HG03354 (cell line): ENCODE measurements around the gene TRIM44.

Experiments
- ATAC-seq: cut with Tn5 transposase; IDR thresholded peaks from one replicate; pipeline ENCODE4 v1.9.1; 2021; ENCODE audit warnings: mild to moderate bottlenecking; ENCODE audit not compliant: unreplicated experiment, poor library complexity, severe bottlenecking

Gene TRIM44

DNA sequence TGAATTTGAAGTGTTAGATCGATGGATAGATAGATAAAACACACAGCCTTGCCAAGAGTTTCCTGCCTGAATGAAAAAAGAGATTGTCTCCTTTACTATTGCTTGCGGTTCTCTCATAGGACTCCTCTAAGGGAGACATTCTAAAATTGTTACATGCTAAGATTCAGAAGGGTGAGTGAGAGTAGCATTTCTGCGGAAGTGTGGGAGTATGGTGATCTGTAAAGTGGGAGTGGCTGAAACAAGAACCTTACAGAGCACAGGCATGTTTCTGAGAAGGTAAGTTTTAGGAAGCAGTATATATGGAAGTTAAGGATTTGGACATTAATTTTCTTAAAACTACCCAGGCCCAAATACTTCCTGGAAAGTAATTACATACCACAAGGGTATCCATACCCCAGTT, 139.6 kb downstream of the TRIM44 start:
- ATAC-seq, result no peak

DNA sequence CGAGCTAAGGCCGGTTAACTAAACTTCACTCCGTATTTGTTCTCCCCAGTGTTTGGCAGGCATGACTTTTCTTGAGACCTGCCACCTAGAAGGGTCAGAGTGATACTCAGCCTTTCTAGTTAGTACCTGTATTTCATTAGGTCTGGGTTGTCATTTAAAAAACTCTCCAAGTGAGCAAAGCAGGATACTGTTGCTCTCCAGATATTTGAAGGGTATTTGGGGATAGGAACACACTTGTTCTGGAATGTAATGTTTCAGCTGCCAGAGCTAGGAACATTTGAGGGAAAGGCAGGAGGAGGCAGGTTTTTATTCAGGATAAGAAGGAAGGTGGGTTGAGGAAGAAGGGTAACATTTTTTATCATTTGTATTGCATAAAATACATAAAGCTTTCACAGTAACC, 140.1 kb downstream of the TRIM44 start:
- ATAC-seq, result no peak

DNA sequence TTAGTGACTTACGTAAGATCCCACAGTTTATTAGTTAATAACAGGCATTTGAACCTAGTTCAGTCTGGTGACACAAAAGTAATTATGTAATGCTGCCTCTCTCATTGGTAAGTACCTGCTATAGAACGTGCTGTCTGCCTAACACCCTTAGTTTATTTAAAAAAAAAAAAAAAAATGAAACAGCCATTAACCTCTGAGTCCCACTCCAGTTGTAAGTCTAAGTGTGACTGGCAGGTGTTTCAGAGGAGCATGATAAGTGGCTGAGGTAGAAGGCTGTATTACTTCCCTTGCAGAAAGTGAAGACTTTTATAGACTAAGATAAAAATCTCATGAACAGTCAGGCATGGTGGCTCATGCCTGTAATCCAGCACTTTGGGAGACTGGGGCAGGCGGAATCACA, 140.5 kb downstream of the TRIM44 start:
- ATAC-seq, result no peak

DNA sequence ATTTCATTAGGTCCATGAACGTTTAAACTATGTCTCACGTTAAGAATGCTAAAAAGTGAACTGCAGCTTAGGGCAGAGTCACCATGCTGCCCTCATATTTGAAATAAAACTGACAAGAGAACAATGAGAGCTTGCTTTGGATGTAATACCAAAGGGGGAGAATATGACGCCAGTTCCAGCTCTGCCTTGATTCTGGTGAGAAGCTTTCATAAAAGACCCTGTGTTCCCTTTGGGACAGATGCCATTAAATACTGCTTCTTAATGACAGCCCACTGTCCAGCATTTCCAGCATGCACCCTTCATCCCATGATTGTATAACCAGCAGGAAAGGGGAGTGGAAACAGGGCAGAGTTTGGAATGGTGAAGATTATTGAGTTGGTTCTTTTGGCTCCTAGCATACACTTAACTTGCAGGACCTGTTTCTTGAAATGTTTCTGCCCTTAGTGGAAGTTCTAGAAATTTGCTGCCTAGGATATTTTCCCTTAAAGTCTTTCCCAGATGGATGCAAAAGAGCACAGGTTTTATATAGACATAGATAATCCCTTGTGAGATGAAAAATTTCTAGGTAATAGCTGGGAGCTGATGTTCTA, 142.0 kb downstream of the TRIM44 start:
- no peak for ATAC-seq

DNA sequence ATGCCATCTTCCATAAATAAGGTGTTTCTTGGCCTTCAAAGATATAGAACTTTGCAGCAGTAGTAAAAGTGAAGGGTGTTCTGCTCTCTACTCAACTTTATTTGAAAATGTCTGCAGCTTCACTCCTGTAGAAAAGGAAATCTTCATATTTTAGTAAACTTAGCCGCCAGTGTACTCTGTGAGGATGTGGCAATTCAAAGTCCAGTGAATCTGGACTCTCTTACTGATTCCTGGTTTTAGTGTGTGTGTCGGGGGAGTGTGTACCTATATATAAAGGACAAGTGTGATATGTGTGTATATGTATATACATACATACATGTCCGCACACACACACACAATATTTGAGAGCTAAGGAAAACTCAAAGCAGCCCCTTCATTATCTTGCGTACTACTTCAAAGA, 147.0 kb downstream of the TRIM44 start:
- no peak for ATAC-seq

DNA sequence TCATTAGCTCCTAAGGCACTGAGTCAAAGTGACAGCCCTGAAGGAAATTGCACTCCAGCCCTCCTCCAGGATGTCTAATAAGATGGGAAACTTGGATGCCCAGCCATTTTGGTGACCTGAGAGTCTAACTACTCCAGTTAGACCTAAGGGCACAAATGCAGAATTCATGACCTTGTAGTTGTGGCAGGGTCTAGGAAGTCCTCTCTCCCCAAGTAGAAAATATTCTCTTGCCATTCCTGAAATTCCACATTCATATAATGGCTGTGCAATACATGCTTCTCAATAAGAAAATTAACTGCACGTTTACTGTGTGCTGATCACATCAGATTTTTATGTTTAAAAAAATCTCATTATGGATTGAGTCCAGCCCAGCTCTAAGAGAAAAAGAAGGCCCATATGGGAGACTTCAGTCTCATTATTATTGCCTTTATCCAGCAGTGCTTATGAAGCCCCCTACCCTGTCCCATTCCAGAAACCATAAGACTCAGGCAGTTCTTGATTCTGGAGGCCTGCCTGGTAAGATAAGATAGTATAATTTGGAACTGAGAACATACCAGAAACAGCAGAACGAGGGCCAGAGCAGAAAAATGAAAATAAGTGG, 147.6 kb downstream of the TRIM44 start:
- no peak for ATAC-seq

DNA sequence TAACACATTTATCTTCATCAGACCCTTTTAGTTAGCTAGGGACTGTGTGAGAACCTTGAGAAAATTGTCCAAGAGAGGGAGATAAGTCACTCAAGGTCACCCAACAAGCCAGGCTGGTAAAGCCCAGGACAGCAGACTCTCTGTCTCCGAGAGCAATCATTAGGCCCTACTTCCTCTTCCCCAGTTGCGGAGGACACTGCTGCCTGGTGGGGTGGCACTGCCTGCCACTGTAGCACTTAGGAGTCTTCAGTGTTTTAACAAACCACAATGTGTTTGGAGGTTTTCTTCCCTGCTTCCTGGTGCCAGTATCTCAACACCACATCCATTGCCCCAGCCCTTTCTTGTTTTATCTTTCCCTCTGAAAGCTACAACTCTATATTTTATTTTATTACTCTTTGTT, 149.2 kb downstream of the TRIM44 start:
- peak; percentile 87 for ATAC-seq

DNA sequence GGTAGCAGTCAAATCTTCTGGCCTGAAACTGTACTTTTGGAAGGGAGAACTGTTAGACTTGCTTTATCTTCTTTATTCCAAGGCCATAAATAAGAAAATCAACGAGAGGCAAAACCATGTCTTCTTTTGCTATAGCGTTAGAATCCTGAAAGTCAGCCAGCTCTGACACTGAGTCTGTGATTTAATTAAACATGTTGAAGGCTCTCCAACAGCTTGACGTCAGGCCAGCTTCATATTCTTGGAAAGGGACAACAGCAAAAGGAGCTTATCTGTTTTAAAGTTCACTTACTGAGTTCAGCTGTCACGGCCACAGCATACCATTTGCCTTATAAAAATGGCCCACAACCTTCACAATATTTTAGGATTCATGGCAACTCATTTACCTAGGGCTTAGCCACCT, 150.3 kb downstream of the TRIM44 start:
- ATAC-seq, result no peak

DNA sequence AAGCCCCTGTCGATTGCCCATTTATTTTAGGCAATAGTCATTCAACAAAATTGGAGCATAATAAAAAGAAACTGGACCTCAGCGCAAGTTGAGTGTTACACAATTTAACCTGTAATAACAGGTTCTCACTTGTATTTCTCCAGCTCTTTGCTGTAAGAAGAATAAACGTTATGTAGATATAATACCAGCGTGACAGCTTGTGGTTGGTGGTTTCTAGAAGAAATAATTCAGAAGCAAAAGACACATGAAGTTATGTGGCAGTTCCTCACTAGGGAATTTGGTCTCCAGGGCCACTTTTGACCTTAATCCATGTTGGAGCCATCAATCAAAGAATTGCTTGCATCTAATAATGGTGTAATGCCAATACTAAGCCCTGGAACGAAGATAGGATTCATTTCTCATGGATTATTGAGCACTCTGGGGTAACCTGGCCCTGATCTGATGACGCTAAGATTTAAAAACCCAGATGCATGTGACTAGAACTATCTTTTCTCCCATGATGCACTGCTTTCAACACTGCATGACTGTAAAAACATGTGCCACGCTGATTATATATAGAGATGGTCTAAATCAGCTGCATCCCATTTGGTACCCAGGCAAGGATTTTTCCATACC, 151.6 kb downstream of the TRIM44 start:
- no peak for ATAC-seq

DNA sequence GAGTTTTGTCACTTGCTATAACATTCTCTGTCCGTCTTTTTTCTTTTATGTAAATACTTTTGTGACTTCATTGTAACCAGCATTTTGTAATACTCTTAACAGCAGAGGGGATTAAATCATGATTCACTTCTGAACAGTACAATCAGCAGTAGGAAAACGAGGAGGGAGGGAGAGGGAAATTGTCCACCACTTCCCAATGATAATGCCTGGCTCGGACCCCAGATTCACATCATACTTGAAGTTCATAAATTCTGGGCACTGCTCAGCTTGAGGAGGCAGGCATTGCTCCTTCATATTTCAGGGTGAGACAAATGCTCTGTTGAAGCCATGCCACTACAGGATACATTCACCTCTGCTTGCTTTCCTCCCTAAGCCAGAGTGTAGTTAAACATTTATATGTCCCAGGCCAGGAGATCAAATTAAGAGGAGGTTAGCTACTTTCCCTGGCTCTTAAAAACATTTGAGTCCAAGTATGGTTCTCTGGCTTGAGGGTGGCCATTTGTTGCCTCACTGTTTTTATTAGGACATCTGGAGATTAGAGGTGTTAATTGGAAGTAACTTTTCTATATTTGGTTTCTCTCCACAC, 152.2 kb downstream of the TRIM44 start:
- no peak for ATAC-seq

DNA sequence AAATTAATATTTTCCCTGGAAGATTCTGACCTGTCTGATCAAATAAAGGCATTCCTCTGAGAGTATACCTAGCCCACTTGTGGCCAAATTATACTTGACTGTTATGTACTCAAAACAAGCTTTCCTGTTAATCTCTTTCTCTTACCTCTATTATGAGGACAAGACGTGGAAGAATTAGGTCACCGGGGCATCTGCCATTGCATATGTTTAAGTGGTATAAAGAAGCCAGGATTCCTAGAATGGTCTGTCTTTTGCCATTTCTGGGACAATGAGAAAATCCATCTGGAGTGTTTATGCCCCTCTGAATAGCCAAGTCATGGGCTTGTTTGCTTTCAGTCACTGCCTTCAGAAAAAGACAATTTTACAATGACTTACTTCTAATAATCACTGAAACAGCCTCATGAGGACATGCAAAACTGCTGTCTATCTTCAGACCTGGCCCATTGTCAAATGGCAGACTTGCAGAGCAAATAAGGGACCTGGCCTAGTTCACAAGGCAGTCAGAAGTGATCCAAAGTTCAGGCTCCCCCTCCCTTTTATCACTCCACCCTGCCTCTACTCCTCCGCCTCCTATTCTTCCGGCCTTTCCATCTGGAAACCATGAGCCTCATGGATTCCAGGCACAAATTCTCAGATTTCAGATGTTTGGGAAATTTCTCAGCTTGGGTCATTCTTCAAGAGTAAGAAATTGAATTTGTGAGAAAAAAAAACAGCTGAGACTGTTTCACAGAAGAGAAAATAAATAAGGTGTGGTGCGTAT, 153.2 kb downstream of the TRIM44 start:
- no peak for ATAC-seq

DNA sequence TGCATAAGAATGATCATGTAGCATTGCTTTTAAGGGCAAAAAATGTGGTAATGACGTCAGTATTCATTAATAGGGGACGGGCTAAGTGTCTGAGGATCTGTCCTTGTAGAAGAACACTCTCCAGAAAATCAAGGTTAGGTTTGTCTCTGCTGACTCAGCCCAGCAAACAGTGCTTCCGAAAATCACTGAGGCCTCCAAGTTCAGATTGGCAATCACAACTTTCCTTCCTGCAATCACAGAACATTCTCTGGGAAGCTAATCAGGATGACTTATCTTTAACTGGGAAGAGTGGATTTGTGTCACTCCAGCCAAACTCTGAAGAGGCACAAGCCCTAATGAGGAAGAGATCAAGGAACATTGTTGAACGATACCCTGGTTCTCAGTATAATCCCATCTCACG, 158.0 kb downstream of the TRIM44 start:
- ATAC-seq, result no peak

DNA sequence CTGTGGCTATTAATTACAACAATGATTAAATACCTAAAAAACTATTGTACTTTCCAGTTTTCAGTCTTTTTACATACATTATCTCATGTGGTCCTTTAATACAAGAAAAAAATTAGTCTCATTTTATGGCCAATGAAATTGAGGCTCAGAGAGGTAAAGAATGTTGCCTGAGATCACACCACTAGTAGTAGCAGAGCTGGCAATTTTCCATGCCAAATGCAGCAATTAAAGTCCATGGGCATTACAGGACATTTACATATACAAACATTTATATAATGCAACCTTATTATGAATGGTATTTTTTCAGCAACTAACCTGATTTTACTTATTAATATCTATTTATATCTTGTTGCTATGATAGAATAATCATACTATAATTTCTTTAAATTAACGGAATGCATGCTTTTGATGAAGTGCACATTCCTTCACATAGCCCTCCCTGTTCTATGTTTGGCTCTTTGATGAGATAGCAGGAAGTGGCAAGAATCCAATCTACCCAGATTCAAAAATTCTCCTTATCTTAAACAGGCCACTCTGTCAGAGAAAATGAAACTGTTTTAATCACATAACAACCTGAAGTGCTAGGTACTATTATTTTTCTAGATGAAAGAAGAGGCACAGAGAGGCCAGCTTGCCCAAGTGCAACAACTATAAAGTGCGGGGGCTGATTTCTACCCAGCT, 160.4 kb downstream of the TRIM44 start:
- no peak for ATAC-seq

DNA sequence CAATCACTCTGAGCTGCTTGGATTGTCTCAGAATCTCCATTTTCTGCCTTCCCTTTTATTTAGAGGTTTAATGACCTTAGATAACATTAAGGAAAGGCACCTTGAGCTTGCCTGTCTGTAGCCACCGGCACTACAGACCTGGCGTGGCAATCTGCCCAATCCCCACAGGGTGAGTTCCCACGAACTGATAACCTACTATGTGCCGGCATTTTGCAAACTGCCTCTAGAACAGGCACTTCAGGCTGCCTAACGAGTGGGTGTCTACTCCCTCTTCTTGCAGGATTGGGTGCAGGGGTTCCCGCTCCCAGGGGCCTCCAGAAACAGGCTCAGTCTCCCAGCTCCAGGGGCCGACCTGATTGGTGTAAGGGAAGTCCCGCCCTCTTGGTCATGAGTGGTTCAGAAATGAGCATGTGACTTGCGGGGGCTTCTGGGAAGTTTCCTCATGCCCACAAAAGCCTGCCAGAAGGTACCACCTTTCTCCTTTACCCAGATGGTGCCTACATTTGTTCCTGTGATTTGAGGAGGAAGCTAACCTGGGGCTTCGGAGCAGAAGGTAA, 161.2 kb downstream of the TRIM44 start:
- ATAC-seq, result no peak

DNA sequence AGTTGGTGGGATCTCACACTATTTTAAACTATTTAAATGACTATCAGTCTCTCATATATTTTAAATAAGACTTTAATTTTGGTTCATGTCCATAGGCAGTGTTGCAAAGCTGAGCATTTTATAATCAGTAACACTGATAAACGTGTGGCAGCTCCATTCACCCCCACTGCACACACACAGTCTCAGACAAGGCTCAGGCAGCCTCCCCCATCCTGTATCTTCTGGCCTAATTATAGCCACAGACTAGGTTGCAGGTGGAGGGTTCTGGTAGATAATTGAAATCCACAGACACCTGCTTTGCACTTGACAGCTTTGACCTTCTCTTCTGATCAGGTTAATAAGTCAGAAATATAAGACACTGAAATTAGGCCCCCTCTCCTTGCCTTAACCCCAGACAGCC, 162.8 kb downstream of the TRIM44 start:
- no peak for ATAC-seq

DNA sequence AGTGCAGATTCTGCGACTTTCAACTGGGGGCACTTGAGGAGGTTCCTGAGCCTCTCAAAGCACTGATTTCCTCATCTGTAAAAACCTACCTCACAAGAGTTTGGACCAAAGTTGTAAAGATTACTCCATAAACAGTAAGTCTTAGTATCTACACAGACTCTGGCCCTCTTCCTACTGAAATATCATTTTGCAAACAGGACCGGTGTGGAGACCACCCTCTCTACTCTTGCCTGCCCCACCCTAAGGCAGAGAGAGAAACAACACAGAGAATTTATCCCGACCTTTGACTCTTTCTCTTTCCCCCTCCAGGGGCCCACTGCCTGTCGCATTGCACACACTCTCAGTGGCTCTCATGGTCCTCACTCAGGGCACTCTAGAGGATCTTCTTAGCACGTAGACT, 163.4 kb downstream of the TRIM44 start:
- no peak for ATAC-seq

DNA sequence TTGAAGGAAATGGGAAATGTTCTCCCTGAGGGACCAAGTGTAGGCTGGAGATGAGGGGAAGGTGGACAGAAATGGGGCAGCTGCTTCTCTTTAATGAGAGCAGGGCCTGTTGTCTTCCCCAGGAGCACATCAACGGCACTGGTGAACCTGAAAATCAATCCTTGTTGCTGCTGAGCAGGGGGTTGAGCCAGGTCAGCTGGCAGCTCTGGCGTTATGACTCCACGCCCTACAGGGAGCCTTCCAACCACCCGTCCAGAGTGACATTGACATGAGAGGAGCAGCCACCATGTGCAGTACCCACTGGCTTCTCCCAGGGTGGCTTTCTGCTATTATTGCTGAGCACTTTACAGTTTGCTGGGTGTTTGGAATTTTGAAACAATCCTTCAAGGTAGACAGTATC, 164.4 kb downstream of the TRIM44 start:
- ATAC-seq, result no peak

DNA sequence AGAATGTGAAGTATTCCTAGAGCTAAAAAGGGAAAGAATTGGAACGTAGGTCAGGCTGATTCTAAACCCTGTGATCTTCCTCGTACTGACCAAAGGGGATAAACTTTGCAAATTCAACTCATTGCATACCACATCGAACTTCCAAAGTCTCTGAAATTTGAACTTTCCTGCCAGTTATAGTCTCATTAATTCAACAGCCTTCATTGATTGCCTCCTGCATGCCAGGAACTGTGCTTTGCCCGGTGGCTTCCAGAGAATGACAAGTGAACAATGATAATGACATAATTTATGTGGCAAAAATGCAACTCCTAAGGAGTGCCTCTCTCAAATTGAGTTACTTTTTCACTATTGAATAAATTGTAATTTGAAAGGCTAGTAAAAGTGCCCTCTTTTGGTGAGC, 173.6 kb downstream of the TRIM44 start:
- no peak for ATAC-seq

DNA sequence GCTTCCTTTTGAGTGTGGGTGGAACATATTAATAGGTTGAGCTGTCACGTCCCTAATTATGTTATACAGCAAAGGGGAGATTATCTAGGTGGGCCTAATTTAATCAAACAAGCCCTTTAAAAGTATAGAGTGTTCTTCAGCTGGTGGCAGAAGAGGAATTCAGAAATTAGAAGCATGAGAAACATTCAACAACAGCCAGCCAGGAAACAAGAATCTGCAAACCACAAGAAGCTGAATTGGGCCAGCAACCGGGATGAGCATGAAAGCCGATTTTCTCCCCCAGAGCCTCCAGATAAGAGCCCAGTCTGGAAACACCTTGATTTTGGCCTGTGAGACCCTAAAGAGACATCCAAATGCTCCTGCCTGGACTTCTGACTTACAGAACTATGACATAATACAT, 175.5 kb downstream of the TRIM44 start:
- no peak for ATAC-seq
